Neural cell (in vitro differentiated cells): ENCODE measurements around the gene EMC10.

ENCODE experiments used
- CTCF ChIP-seq: fragments of 450-650 bp; IDR thresholded peaks from 2 replicates; pipeline ENCODE4 v1.5.1; 2014; ENCODE audit warnings: antibody characterized with exemption, mild to moderate bottlenecking, moderate library complexity; ENCODE audit not compliant: poor library complexity, severe bottlenecking
- EZH2 ChIP-seq: fragments of 200-600, 300-800 bp; shearing (Covaris generic), sonication (generic); IDR thresholded peaks from 2 replicates; pipeline ENCODE4 v1.6.1; 2014; ENCODE audit warnings: antibody characterized with exemption, low read length, borderline replicate concordance, mild to moderate bottlenecking; ENCODE audit not compliant: insufficient read depth, poor library complexity, severe bottlenecking

GRCh38 chr19:50427997-50428425 lies 48.3 kb upstream of the EMC10 start:
- TF ChIP-seq CTCF (no peak), EZH2 (no peak)
